Measurements from ENCODE around the gene SDF4. TPM values are rescaled to one million over a fixed set of nuclear protein-coding genes. Genes with fewer than 3 reads are reported as not detected.

The SDF4 gene
- total RNA-seq, 2 donors from 2014 or later, result 89.2 to 97.6 TPM

- no peaks in the 10 kb centered on the region for H3K9me3 ChIP-seq
- no peaks in the 10 kb centered on the region for H3K27me3 ChIP-seq
- no peak overlapping the region for H3K4me3 ChIP-seq
- WGBS, 2 donors, result 95 to 100% methylated on average over 10 to 27 of the region's 30 CpGs
- intact Hi-C loops (cut with DNase I), result loop anchor here (5.0 kb wide), 1 partner anchor 111 kb away; the partner anchor contains the start of gene C1orf159
- H3K27ac ChIP-seq, result no peak overlapping the region
- no peak for DNase-seq
- ATAC-seq, result no peak
- TF ChIP-seq POLR2A (IDR thresholded peaks at IDR 0.05), result no peak
- TF ChIP-seq, protein P1, sequence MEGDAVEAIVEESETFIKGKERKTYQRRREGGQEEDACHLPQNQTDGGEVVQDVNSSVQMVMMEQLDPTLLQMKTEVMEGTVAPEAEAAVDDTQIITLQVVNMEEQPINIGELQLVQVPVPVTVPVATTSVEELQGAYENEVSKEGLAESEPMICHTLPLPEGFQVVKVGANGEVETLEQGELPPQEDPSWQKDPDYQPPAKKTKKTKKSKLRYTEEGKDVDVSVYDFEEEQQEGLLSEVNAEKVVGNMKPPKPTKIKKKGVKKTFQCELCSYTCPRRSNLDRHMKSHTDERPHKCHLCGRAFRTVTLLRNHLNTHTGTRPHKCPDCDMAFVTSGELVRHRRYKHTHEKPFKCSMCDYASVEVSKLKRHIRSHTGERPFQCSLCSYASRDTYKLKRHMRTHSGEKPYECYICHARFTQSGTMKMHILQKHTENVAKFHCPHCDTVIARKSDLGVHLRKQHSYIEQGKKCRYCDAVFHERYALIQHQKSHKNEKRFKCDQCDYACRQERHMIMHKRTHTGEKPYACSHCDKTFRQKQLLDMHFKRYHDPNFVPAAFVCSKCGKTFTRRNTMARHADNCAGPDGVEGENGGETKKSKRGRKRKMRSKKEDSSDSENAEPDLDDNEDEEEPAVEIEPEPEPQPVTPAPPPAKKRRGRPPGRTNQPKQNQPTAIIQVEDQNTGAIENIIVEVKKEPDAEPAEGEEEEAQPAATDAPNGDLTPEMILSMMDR (IDR thresholded peaks at IDR 0.05), result no peak
- H3K4me1 ChIP-seq, result peaks cover 25% of the 10 kb centered on the region
- H3K36me3 ChIP-seq (replicated peaks in 1 of 2; ENCODE audit: insufficient read depth in 1 of 2, low read depth in 2 of 2), result peaks cover 9 to 10% of the 10 kb centered on the region in 2 donors
These were observed 3.6 kb downstream of the SDF4 start for GRCh38 chr1:1228187-1228586.

- WGBS, 2 donors, result 97% methylated on average over 24 of the region's 25 CpGs; no CpG with 5 or more reads in 1 of the 2 donors
- H3K9me3 ChIP-seq, result no peaks in the 10 kb centered on the region
- H3K36me3 ChIP-seq (replicated peaks in 1 of 2; ENCODE audit: insufficient read depth in 1 of 2, low read depth in 2 of 2), result peaks cover 17 to 18% of the 10 kb centered on the region in 2 donors
These were observed 4.4 kb downstream of the SDF4 start for GRCh38 chr1:1227386-1227785.

GRCh38 chr1:1226566-1227362 lies 5.0 kb downstream of the SDF4 start:
- Histone ChIP-seq H3K4me1 (peaks cover 17% of the 10 kb centered on the region), H3K27ac (no peak overlapping the region), H3K36me3 (replicated peaks in 1 of 2; ENCODE audit: insufficient read depth in 1 of 2, low read depth in 2 of 2) (peaks cover 20 to 23% of the 10 kb centered on the region in 2 donors), H3K9me3 (no peaks in the 10 kb centered on the region), H3K27me3 (no peaks in the 10 kb centered on the region), H3K4me3 (no peak overlapping the region)
- 90 to 92% methylated on average over 22 to 40 of the region's 44 CpGs for WGBS, 2 donors
- TF ChIP-seq, protein P1 (IDR thresholded peaks at IDR 0.05), result no peak
- TF ChIP-seq POLR2A (IDR thresholded peaks at IDR 0.05), result no peak
- ATAC-seq (no peak), DNase-seq (no peak)
- intact Hi-C loops (cut with DNase I), result loop anchor here (5.0 kb wide), 1 partner anchor 109 kb away; the partner anchor contains the start of gene C1orf159

More at GRCh38 chr1:1227386-1227785, 4.4 kb downstream of the SDF4 start:
- Histone ChIP-seq H3K27me3 (no peaks in the 10 kb centered on the region), H3K4me3 (no peak overlapping the region), H3K4me1 (peaks cover 17% of the 10 kb centered on the region), H3K27ac (no peak overlapping the region)
- TF ChIP-seq, protein P1 (IDR thresholded peaks at IDR 0.05), result no peak
- no peak for TF ChIP-seq POLR2A (IDR thresholded peaks at IDR 0.05)
- intact Hi-C loops (cut with DNase I), result loop anchor here (5.0 kb wide), 1 partner anchor 110 kb away; the partner anchor contains the start of gene C1orf159
- no peak for ATAC-seq
- no peak for DNase-seq

- TF ChIP-seq, protein P1 (IDR thresholded peaks at IDR 0.05), result no peak
- TF ChIP-seq POLR2A (IDR thresholded peaks at IDR 0.05), result no peak
- peaks cover 20 to 27% of the 10 kb centered on the region in 2 donors for H3K36me3 ChIP-seq (replicated peaks in 1 of 2; ENCODE audit: insufficient read depth in 1 of 2, low read depth in 2 of 2)
- peaks cover 17% of the 10 kb centered on the region for H3K4me1 ChIP-seq
- no peaks in the 10 kb centered on the region for H3K9me3 ChIP-seq
- ATAC-seq, result no peak
- DNase-seq, result no peak
- no peak overlapping the region for H3K4me3 ChIP-seq
- no peak overlapping the region for H3K27ac ChIP-seq
- intact Hi-C loops (cut with DNase I), result loop anchor here (5.0 kb wide), 1 partner anchor 109 kb away; the partner anchor contains the start of gene C1orf159
- 80 to 84% methylated on average over 17 to 18 of the region's 18 CpGs for WGBS, 2 donors
- no peaks in the 10 kb centered on the region for H3K27me3 ChIP-seq
These were observed 5.9 kb downstream of the SDF4 start for GRCh38 chr1:1225913-1226312.
